Measurements from ENCODE around the gene CD99. TPM values are rescaled to one million over a fixed set of nuclear protein-coding genes. Genes with fewer than 3 reads are reported as not detected.
"Not testable (repeated sequence)": the region's sequence is repeated elsewhere in the genome, so short reads cannot be mapped to it uniquely, and the experiment has no call there.

Gene CD99
- polyA plus RNA-seq, 1 of the 3 experiments (the other 2 are of a cell fraction): 346 TPM

DNA sequence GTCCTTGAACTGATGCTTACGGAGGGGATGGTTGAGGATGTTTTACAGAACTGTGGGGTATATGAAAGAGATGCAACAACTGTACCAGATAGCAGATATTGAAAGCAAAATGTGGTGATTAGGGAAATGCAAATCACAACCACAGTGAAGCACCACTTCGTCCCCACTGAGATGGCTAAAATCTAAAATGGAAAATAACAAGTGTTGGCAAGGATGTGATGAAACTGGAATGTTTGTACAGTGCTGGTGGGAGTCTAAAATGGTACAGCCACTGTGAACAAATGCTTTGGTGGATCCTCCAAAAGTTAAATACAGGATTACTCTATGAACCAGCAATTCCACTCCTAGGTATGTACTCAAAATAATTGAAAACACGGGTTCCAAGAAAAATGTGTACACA, 83.7 kb downstream of the CD99 start:
- H3K9me3 ChIP-seq: no peaks in the 10 kb centered on the region
- CTCF ChIA-PET: no interaction called here
- no peaks in the 10 kb centered on the region for H3K4me1 ChIP-seq (ENCODE audit: control insufficient read depth in 1 of 2, insufficient read depth in 2 of 2, low read depth in 1 of 2, low read length in 1 of 2)
- no peak overlapping the region for H3K9ac ChIP-seq
- no peaks in the 10 kb centered on the region for H3K9me2 ChIP-seq
- no peaks in the 10 kb centered on the region for H3K36me3 ChIP-seq (replicated peaks in 1 of 2; ENCODE audit: control insufficient read depth in 1 of 2, insufficient read depth in 2 of 2, low read length in 1 of 2)
- TF ChIP-seq EP300 (IDR thresholded peaks at IDR 0.05; ENCODE audit: borderline replicate concordance in 1 of 2, low read depth in 1 of 2, low read length in 1 of 2) (no peak), FOXM1 (IDR thresholded peaks at IDR 0.05; ENCODE audit: low read depth) (no peak), YY1 (IDR thresholded peaks at IDR 0.05; ENCODE audit: low read depth) (no peak), MXI1 (IDR thresholded peaks at IDR 0.05; ENCODE audit: low read depth, low read length) (no peak), TAF1 (IDR thresholded peaks at IDR 0.05; ENCODE audit: borderline replicate concordance, low read depth, low read length) (no peak)
- TF ChIP-seq, protein P1, sequence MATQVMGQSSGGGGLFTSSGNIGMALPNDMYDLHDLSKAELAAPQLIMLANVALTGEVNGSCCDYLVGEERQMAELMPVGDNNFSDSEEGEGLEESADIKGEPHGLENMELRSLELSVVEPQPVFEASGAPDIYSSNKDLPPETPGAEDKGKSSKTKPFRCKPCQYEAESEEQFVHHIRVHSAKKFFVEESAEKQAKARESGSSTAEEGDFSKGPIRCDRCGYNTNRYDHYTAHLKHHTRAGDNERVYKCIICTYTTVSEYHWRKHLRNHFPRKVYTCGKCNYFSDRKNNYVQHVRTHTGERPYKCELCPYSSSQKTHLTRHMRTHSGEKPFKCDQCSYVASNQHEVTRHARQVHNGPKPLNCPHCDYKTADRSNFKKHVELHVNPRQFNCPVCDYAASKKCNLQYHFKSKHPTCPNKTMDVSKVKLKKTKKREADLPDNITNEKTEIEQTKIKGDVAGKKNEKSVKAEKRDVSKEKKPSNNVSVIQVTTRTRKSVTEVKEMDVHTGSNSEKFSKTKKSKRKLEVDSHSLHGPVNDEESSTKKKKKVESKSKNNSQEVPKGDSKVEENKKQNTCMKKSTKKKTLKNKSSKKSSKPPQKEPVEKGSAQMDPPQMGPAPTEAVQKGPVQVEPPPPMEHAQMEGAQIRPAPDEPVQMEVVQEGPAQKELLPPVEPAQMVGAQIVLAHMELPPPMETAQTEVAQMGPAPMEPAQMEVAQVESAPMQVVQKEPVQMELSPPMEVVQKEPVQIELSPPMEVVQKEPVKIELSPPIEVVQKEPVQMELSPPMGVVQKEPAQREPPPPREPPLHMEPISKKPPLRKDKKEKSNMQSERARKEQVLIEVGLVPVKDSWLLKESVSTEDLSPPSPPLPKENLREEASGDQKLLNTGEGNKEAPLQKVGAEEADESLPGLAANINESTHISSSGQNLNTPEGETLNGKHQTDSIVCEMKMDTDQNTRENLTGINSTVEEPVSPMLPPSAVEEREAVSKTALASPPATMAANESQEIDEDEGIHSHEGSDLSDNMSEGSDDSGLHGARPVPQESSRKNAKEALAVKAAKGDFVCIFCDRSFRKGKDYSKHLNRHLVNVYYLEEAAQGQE (IDR thresholded peaks at IDR 0.05; ENCODE audit: low read depth, low read length): no peak
- TF ChIP-seq, protein P2, sequence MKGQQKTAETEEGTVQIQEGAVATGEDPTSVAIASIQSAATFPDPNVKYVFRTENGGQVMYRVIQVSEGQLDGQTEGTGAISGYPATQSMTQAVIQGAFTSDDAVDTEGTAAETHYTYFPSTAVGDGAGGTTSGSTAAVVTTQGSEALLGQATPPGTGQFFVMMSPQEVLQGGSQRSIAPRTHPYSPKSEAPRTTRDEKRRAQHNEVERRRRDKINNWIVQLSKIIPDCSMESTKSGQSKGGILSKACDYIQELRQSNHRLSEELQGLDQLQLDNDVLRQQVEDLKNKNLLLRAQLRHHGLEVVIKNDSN (IDR thresholded peaks at IDR 0.05; ENCODE audit: borderline replicate concordance, low read depth): no peak
- TF ChIP-seq, protein P3, sequence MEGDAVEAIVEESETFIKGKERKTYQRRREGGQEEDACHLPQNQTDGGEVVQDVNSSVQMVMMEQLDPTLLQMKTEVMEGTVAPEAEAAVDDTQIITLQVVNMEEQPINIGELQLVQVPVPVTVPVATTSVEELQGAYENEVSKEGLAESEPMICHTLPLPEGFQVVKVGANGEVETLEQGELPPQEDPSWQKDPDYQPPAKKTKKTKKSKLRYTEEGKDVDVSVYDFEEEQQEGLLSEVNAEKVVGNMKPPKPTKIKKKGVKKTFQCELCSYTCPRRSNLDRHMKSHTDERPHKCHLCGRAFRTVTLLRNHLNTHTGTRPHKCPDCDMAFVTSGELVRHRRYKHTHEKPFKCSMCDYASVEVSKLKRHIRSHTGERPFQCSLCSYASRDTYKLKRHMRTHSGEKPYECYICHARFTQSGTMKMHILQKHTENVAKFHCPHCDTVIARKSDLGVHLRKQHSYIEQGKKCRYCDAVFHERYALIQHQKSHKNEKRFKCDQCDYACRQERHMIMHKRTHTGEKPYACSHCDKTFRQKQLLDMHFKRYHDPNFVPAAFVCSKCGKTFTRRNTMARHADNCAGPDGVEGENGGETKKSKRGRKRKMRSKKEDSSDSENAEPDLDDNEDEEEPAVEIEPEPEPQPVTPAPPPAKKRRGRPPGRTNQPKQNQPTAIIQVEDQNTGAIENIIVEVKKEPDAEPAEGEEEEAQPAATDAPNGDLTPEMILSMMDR (IDR thresholded peaks at IDR 0.05): no peak
- WGBS (ENCODE audit: low lambda C conversion rate): 48% methylated on average over 3 of the region's 3 CpGs
- no peaks in the 10 kb centered on the region for H3K79me2 ChIP-seq (ENCODE audit: insufficient read depth)
- peaks cover 15% of the 10 kb centered on the region; the same call in 1 of the 2 replicates for H3K27me3 ChIP-seq (ENCODE audit: insufficient read depth)
- H3K4me2 ChIP-seq: no peak overlapping the region
- no peaks in the 10 kb centered on the region for H4K20me1 ChIP-seq (ENCODE audit: insufficient read depth)
- H3F3A ChIP-seq (replicated peaks; ENCODE audit: insufficient read depth): no peaks in the 10 kb centered on the region
- POLR2A ChIA-PET: no interaction called here
- DNase-seq: no peak
- H3K4me3 ChIP-seq (ENCODE audit: low read depth in 2 of 2, low read length in 1 of 2): no peak overlapping the region
- H2AFZ ChIP-seq (ENCODE audit: low read depth): no peak overlapping the region
- no peak overlapping the region for H3K27ac ChIP-seq (ENCODE audit: low read depth in 2 of 2, low read length in 1 of 2)

DNA sequence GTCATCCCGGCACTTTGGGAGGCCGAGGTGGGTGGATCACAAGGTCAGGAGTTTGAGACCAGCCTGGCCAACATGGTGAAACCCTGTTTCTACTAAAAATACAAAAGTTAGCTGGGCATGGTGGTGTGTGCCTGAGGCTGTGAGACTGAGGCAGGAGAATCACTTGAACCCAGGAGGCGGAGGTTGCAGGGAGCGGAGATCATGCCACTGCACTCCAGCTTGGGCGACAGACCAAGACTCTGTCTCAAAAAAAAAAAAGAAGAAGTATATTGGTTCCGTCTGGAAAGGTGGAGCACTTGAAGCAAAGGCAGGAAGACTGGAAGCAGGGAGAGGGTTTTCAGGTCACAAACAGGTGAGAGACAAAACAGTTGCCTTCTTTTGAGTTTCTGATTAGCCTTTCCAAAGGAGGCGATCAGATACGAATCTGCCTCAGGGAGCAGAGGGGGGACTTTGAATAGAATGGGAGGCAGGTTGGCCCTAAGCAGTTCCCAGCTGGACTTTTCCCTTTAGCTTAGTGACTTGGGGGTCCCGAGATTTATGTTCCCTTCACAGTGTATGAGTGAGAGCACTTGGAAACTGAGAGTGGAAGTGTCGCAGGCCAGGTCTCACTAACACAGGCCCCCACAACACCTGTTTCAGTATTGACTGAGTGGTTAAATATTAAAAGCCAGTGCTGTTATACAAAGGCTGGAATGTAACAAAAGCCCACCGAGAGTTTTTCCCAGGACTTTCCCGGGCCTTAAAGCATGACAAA, 89.6 kb downstream of the CD99 start:
- H3K4me3 ChIP-seq (ENCODE audit: low read depth in 2 of 2, low read length in 1 of 2); H3F3A ChIP-seq (replicated peaks; ENCODE audit: insufficient read depth); H3K9me2 ChIP-seq; DNase-seq; CTCF ChIA-PET; H3K4me1 ChIP-seq (ENCODE audit: control insufficient read depth in 1 of 2, insufficient read depth in 2 of 2, low read depth in 1 of 2, low read length in 1 of 2); POLR2A ChIA-PET; H2AFZ ChIP-seq (ENCODE audit: low read depth); H4K20me1 ChIP-seq (ENCODE audit: insufficient read depth); H3K79me2 ChIP-seq (ENCODE audit: insufficient read depth); H3K4me2 ChIP-seq; H3K36me3 ChIP-seq (replicated peaks in 1 of 2; ENCODE audit: control insufficient read depth in 1 of 2, insufficient read depth in 2 of 2, low read length in 1 of 2); H3K27ac ChIP-seq (ENCODE audit: low read depth in 2 of 2, low read length in 1 of 2); H3K9me3 ChIP-seq; H3K9ac ChIP-seq: not testable (repeated sequence)
- WGBS (ENCODE audit: low lambda C conversion rate): 53% methylated on average over 12 of the region's 12 CpGs
- H3K27me3 ChIP-seq (ENCODE audit: insufficient read depth): peaks cover 15% of the 10 kb centered on the region; the same call in 1 of the 2 replicates
